Stimulated activated CD4-positive, alpha-beta T cell treated with anti-CD3 and anti-CD28 coated beads, Interleukin-2, amount 100 ng/mL, for 24 hours (primary cell): ENCODE measurements around the gene ATP12A.

Source experiments
- DNase-seq, 2 donors: peaks; one replicate each; pipeline ENCODE4 v3.0.0-alpha.2; 2020

Gene ATP12A

DNA sequence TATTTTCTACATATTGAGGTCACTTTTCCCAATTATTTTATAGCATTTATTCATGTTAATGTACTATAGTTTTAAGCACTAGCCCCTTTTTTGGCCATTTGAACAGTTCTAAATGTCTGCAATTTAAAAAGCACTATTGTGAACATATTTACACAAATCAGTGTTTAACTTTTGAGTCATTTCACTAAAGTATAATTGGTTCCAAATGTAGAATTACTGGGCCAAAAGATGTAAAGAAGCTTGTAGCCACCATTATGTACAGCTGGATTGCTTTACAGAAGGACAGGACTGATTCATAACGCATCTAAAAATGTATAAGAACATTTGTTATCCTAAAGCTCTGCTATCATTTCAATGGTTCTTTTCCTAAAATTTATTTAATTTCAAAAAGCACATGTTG is 16.6 kb upstream of the ATP12A start:
- DNase-seq = no peak

- no peak for DNase-seq
Measured at GRCh38 chr13:24664726-24665409, 15.3 kb upstream of the ATP12A start.

- no peak for DNase-seq
Measured at GRCh38 chr13:24668511-24668910, 11.7 kb upstream of the ATP12A start.

- no peak for DNase-seq
Measured at GRCh38 chr13:24668955-24669582, 11.1 kb upstream of the ATP12A start.

- DNase-seq = no peak
Measured at GRCh38 chr13:24670174-24670573, 10.0 kb upstream of the ATP12A start.

- DNase-seq = peak in 1 of 2 donors; percentile 10
Measured at GRCh38 chr13:24670961-24671381, 9.2 kb upstream of the ATP12A start.

- no peak for DNase-seq
Measured at GRCh38 chr13:24671386-24672113, 8.7 kb upstream of the ATP12A start.

DNA sequence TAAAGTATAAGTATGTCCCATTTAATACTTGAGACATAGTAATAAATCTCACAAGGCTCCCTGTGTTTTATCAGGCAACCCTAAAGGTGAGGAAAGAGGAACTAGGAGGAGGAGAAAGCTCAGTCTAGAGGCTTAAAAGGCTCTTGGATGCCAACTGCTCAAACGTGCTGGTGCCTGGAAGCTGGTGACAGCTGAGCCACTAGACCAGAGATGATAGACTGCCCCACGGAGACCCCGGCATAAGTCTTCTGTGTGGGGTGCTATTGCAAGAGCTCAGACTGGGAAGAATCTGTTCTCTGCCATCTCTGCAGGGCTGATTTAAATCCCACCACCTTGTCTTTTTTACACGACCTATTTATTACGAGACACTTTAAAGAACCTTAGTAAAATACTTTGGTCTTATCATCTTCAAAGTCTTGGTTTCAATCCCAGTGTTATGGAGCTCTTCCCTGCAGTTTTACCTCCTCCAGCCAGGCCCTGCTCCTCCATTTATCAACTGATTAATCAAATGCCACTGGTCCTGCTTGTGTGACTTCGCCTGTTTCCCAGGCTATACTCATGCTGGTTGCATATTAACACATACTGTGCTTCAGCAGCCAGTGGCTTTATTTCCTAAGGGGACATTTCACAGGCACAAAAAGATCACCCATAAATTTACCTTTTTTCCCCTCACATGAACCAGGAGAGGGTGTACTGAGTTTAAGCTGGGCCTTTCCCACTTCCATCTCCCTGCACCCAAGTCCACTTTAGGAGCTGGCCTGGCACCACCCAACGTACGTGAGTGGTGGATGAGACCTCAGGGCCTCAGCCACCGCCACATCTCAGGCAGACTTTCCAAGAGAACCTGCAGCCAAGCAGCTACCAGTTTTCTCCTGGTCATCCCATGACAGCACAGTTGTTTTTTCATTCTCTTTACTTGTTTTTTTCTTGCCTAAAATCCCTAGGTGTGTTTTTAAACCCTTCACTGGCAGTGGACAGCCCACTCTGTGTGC is 7.8 kb upstream of the ATP12A start:
- no peak for DNase-seq

DNA sequence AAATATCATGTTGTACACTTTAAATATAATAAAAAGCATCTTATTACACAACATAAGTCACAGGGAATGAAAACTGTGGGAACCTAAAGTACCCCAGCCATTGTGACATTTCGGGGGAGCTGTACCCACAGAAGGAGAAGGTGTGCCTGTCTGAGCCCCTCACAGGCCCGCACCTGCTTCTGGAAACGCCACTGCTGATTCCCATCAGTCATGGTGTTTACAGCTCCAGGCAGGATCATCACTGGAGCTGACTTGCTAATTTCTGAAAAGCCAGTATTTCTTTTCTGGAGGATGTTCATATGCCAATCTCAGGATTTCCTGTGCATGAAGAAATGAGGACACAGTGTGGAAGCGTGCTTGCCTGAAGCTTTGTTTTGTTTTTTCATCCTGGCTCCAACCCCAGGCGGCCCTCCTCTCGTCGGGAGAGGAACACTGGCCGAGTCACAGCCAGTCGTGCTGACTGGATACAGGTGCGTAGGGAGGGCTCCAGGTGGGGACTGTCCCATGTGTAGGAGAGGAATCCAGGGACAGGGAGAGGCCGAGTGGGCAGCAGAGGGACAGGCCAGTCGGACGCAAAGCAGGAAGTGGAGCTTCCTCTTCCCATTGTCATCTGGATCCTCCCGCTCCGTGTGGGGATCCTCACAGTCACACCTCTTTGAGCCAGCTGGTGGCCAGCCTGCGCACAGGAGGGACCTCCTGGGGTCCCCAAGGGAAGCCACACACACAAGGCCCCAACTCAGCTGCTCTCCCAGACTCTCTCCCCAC is 4.2 kb upstream of the ATP12A start:
- no peak for DNase-seq

- no peak for DNase-seq
Measured at GRCh38 chr13:24678151-24678550, 2.1 kb upstream of the ATP12A start.

DNA sequence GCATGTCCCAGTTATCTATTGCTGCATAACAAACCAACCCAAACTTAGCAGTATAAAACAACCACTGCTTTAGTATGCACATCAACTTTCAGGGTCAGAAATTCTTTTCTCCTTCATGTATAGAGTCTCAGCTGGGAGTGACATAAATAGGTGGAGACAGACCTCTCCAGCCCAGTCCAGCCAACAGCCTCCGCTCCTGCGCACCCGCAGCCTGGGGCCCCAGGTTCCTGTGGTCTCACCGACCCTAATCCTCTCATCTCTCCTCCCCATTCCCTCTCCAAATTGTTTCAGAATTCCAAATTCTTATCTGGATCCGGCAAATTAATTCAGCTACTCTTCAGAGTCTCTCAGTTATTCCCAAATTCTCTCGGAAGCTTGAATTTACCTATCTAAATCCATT is 522 bp upstream of the ATP12A start:
- DNase-seq = no peak

GRCh38 chr13:24680921-24681604 is 855 bp downstream of the ATP12A start:
- no peak for DNase-seq

DNA sequence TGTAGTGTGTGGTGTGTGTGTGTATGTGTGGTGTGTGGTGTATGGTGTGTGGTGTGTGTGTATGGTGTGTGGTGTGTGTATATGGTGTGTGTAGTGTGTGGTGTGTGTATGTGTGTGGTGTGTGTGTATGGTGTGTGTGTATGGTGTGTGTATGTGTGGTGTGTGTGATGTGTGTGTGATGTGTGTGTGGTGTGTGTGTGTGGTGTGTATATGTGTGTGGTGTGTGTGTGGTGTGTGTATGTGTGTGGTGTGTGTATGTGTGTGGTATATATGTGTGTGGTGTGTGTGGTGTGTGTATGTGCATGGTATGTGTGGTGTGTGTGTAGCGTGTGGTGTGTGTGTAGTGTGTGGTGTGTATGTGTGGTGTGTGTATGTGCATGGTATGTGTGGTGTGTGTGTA is 1.7 kb downstream of the ATP12A start:
- DNase-seq = no peak

DNA sequence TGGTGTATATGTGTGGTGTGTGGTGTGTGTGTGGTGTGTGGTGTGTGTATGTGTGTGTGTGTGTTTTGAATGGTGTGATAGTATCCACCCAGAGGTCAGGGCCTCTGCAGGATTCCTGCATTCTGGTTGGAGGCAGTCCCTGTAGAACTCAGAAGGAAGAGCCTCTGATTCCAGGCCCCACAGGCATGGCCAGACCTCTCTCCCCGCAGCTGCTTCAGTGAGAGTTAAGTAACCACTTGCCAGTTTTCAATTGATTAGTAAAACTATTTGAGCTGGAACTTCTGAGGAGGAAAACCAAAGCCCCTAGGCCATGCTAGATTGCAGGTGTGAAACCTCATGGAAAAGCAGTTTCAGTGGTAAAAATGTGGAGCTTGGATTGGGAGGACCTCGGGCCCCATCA is 2.1 kb downstream of the ATP12A start:
- no peak for DNase-seq

DNA sequence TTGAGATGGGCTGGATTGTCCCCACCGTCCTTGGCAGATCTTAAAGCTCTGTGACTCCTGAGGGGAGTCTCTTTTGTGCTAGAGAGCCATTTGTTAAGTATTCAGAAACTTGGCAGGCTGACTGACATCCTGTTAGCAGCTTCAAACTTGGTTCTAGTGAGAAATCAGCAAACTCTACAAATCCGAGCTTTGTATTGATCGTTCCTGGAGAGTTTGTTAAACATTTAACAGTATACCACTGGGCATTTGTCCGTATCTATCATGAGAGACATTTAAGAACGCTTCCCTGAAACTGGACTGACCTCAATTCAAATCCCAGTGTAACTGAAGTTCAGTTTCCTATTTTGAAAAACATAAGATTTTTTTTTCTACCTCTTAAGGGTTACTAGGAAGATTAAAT is 3.1 kb downstream of the ATP12A start:
- no peak for DNase-seq

GRCh38 chr13:24683838-24684599 is 3.8 kb downstream of the ATP12A start:
- peak; percentile 68 to 73 for DNase-seq

- peak; percentile 34 to 39 for DNase-seq
Measured at GRCh38 chr13:24684600-24684998, 4.4 kb downstream of the ATP12A start.

GRCh38 chr13:24685314-24685713 is 5.1 kb downstream of the ATP12A start:
- no peak for DNase-seq

DNA sequence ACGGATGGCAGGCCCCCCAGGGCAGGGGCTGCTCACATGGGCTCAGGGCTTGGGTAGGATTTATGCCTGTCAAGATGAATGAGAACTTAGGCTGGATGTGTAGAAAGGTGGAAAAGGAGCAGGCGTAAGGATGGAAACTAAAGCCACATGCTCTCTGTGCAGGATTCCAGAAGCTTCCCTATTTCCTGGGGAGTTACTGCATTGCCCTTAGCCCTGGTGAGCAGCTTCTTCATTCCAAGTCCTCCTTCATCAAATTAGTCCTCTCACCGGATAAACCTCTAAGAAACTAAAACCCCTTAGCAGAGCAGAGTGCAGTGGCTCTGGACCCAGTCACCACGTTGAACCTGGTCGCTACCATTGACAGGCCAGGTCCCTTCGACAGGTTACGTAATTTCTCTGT is 7.4 kb downstream of the ATP12A start:
- DNase-seq = no peak

DNA sequence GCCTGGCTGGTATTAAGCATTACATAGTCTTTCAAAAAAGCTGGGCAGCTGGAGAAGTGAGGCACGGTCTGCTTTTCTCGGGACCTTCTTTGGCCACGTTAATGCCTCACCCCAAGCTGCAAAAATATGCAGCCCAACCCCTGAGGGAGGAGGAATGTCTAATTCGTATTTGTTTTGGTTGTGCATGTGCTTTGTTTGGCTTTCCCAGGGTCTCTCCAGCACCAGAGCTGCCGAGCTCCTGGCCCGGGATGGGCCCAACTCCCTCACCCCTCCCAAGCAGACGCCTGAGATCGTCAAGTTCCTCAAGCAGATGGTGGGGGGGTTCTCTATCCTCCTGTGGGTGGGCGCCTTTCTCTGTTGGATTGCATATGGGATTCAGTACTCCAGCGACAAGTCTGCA is 7.9 kb downstream of the ATP12A start:
- no peak for DNase-seq

DNA sequence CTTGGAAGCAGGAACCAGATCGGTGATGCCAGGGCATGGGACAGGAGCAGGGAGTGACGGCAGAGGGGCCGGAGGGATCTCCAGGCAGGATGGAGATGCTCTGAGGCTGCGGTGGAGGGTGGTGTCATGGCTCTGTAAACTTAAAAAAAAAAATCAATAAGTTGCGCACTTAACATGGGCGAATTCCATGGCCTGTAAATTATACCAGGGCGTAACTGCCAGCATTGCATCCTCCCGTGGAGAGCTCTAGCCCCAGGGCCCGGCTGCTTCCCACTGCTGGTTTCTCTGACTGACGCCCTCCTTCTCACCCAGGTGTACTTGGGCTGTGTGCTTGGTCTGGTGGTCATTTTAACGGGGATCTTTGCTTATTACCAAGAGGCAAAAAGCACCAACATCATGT is 8.7 kb downstream of the ATP12A start:
- DNase-seq = no peak
